HG02870 (cell line): ENCODE results near the gene ARPC4.
"Not testable (repeated sequence)": the region's sequence is repeated elsewhere in the genome, so short reads cannot be mapped to it uniquely, and the experiment has no call there.

Experiments used
- ATAC-seq: cut with Tn5 transposase; IDR thresholded peaks from one replicate; pipeline ENCODE4 v1.9.1; 2021; ENCODE audit warnings: mild to moderate bottlenecking, moderate library complexity; ENCODE audit not compliant: unreplicated experiment

The ARPC4 gene

DNA sequence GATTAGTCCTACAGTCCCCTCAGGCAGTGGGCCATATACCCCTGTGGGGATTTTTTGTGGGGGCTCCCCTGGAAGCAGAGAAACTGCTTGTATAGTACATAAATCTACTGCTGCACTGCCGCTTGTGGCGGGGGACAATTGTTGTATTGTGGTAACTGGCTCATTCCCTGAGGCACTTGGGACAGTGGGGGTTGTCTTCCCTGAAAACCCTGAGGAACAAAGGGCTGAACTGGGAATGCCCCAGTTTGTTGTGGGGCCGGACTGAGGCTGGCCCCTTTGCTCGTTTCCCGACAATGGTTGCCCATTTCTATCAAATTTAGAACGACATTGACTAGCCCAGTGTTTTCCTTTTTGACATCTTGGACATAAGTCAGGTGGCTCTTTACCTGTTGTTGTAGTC is 58.5 kb downstream of the ARPC4 start:
- not testable (repeated sequence) for ATAC-seq

DNA sequence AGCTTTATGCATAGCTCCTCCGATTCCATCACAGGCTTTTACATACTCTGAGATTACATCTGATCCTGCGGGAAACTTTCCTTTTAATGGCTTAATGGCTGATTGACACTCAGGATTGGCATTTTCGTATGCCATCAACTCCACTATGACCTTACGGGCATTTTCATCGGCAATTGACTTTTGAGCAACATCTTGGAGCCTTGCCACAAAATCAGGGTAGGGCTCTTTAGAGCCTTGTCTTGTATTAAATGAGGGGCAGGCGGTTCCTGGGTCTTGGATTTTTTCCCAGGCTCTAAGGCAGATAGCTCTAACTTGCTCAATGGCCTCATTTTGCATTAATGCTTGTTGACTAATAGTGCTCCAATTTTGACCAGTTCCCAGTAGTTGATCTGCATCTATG is 59.0 kb downstream of the ARPC4 start:
- ATAC-seq: not testable (repeated sequence)

DNA sequence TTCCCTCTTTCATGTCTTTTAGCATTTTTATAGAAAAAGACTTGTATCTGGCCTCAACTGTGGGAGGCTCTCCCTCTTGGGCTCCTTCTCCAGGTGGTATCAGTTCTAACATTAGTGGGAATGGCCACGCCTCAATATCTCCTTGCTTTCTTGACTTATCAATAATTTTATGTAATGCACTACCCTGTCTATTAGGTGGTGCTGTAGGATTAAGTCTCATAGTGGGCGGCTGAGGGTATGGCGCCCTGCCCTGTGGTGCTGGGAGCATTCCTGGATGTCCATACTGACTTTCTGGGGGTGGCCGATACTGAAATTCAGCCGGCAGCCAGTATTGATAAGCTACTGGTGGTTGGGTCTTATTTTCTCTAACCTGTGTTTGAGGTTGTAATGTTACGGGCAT is 59.6 kb downstream of the ARPC4 start:
- no peak for ATAC-seq

DNA sequence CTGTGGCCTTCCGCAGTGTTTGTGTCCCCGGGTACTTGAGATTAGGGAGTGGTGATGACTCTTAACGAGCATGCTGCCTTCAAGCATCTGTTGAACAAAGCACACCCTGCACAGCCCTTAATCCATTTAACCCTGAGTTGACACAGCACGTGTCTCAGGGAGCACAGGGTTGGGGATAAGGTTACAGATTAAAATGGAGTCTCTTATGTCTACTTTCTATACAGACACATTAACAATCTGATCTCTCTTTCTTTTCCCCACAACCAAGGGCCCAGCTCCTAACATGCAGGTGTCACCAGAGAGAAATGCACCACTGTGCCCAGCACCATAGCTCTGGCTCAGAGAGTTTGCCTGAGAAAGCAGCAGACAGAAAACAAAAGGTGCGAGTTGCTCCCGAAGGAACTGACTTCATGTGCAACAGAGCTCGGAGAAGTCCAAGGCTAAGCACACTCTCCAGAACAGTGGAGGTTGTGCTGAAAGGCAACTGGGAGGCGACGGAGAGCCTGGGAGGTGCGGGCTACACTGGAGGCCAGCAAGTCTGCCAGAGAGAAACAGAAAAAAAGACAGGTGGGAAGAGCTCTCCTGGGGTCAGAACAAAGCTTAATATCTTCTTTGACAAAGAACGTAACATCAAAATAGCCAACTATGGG is 61.5 kb downstream of the ARPC4 start:
- ATAC-seq: not testable (repeated sequence)

DNA sequence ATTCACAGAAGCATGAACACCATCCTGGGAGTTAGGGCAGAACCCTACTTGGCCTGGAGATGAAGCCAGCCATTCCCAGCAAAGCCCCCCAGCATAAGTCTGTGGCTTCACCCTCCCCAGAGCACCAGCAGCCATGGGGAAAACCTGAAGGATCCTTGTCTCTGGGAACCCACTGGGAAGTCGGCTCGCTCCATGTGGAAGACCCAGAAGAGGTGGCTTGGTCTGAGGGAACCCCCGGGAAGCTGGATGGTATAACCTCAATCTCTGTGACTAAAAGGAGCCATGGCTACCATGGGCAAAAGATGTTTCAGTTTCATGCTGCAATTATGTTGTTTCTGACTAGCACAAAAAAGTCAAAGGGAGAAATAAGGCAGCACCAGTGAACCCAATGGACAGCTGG is 62.7 kb downstream of the ARPC4 start:
- ATAC-seq: no peak
